HepG2 (cell line): ENCODE measurements around the gene UFL1. TPM values are rescaled to one million over a fixed set of nuclear protein-coding genes. Genes with fewer than 3 reads are reported as not detected.

Experiments used
- ATAC-seq: fragments of 200-7000 bp; cut with Tn5 transposase; 3 replicates; pipeline ENCODE4 v1.9.1; 2020; ENCODE audit warnings: mild to moderate bottlenecking, moderate library complexity
- BruUV-seq: library from RNA; stranded (reverse); fragments of 400-500 nt; replicated peaks from 2 replicates; lab custom pipeline; 2021; lab: Mats Ljungman, UMichigan
- CTCF ChIA-PET: fragments of 300-600 bp; formaldehyde crosslinking; extraction: SDS; loops from one replicate; lab custom pipeline; 2021; ENCODE audit warnings: low total read pairs, inconsistent platforms, low intra/inter-chr PET ratio; lab: Yijun Ruan, JAX
- POLR2A ChIA-PET: fragments of 350-600 bp; sonication (Branson Sonifier 250); formaldehyde crosslinking; loops from one replicate; lab custom pipeline; 2020; ENCODE audit warnings: antibody characterized with exemption, inconsistent platforms; lab: Yijun Ruan, JAX
- DNase-seq: peaks from one replicate; pipeline ENCODE4 v3.0.0-alpha.2; 2015; ENCODE audit warnings: low spot score
- FAIRE-seq: peaks from 3 replicates; lab custom pipeline; 2011; peaks lifted over from hg19 to GRCh38; lab: Jason Lieb, UNC
- H2AFZ ChIP-seq: one replicate; pipeline ENCODE4 v1.6.1; 2011; ENCODE audit warnings: low read length, inconsistent platforms
- H3K27ac ChIP-seq: fragments of 300-600 bp; 3 replicates; pipeline ENCODE4 v1.8.0; 2011; ENCODE audit warnings: mixed run types, mild to moderate bottlenecking, mixed read lengths, low read length, inconsistent platforms; ENCODE audit not compliant: insufficient read depth; ENCODE audit errors: extremely low read length
- H3K27me3 ChIP-seq, 2 experiments: fragments of 200-600 bp in 1 of 2; 2 replicates in 1 of 2; 3 replicates in 1 of 2; pipeline versions ENCODE4 v1.6.0 to v1.8.0; 2011; ENCODE audit warnings: low read length in 2 of 2, mild to moderate bottlenecking in 2 of 2, moderate library complexity in 2 of 2, inconsistent platforms in 1 of 2; ENCODE audit not compliant: insufficient read depth in 2 of 2, control insufficient read depth in 1 of 2
- H3K36me3 ChIP-seq, 2 experiments: fragments of 200-600 bp in 1 of 2; replicated peaks in 1 of 2; 2 replicates in 1 of 2; 3 replicates in 1 of 2; pipeline versions ENCODE4 v1.5.1 to v1.8.0; 2011; ENCODE audit warnings: low read length in 2 of 2, inconsistent platforms in 1 of 2; ENCODE audit not compliant: insufficient read depth in 2 of 2, control insufficient read depth in 1 of 2
- H3K4me1 ChIP-seq: 2 replicates; pipeline ENCODE4 v1.5.1; 2012; ENCODE audit warnings: low read length, inconsistent platforms; ENCODE audit not compliant: insufficient read depth
- H3K4me2 ChIP-seq: 2 replicates; pipeline ENCODE4 v1.6.0; 2011; ENCODE audit warnings: low read depth, low read length, inconsistent platforms
- H3K4me3 ChIP-seq, 3 experiments: fragments of 200-600 bp in 1 of 3; sonication (generic), shearing (Covaris generic) in 1 of 3; replicated peaks in 1 of 3; 2 replicates each; pipeline ENCODE4 v1.5.1; 2011 to 2016; ENCODE audit warnings: low read length in 3 of 3, inconsistent platforms in 2 of 3, low read depth in 2 of 3, mild to moderate bottlenecking in 2 of 3, control low read depth in 1 of 3, mixed read lengths in 1 of 3; ENCODE audit not compliant: insufficient read depth in 1 of 3
- H3K79me2 ChIP-seq: one replicate; pipeline ENCODE4 v1.6.1; 2011; ENCODE audit warnings: low read length, inconsistent platforms; ENCODE audit not compliant: insufficient read depth
- H3K9ac ChIP-seq: 2 replicates; pipeline ENCODE4 v1.6.0; 2011; ENCODE audit warnings: mild to moderate bottlenecking, low read depth, low read length, inconsistent platforms; ENCODE audit not compliant: insufficient read depth
- H3K9me3 ChIP-seq: 2 replicates; pipeline ENCODE4 v1.5.1; 2012; ENCODE audit warnings: mild to moderate bottlenecking, low read length
- H4K20me1 ChIP-seq: 2 replicates; pipeline ENCODE4 v1.6.0; 2011; ENCODE audit warnings: inconsistent platforms, mild to moderate bottlenecking, low read length, moderate library complexity; ENCODE audit not compliant: insufficient read depth
- EHMT2 ChIP-seq: fragments of 200-600 bp; sonication (generic); IDR thresholded peaks from 2 replicates; pipeline ENCODE4 v1.7.0; 2017; ENCODE audit warnings: antibody characterized with exemption, low read depth, low read length, borderline replicate concordance
- EZH2 ChIP-seq: conservative IDR thresholded peaks from 2 replicates; pipeline ENCODE4 v1.6.1; 2012; ENCODE audit warnings: mild to moderate bottlenecking, low read depth, low read length, moderate library complexity
- HMGXB3 ChIP-seq: sonication (generic); formaldehyde crosslinking; IDR thresholded peaks from 2 replicates; pipeline ENCODE4 v1.4.0; 2020; ENCODE audit warnings: missing genetic modification reagents, borderline replicate concordance
- KDM5B ChIP-seq: sonication (generic); formaldehyde crosslinking; IDR thresholded peaks from 2 replicates; pipeline ENCODE4 v1.4.0; 2020; ENCODE audit warnings: missing genetic modification reagents, mild to moderate bottlenecking, borderline replicate concordance
- NFE2L2 ChIP-seq: fragments of 150-350 bp; IDR thresholded peaks from 2 replicates; pipeline ENCODE4 v1.6.1; 2014; ENCODE audit warnings: low read length
- SALL2 ChIP-seq: sonication (generic); formaldehyde crosslinking; IDR thresholded peaks from 2 replicates; pipeline ENCODE4 v1.8.1; 2023; ENCODE audit warnings: mild to moderate bottlenecking, missing genetic modification reagents, inconsistent platforms
- SP1 ChIP-seq, 2 experiments: fragments of 450-650 bp in 1 of 2; sonication (generic) in 1 of 2; formaldehyde crosslinking in 1 of 2; IDR thresholded peaks; 2 replicates each; pipeline versions ENCODE4 v1.4.0 to v1.6.1; 2016 to 2020; ENCODE audit warnings: missing genetic modification reagents in 1 of 2
- TBL1XR1 ChIP-seq: fragments of 150-350 bp; IDR thresholded peaks from 2 replicates; pipeline ENCODE4 v1.6.1; 2014; ENCODE audit warnings: borderline replicate concordance, low read length; ENCODE audit not compliant: partially characterized antibody
- ZNF235 ChIP-seq: sonication (generic); formaldehyde crosslinking; IDR thresholded peaks from 2 replicates; pipeline ENCODE4 v1.8.1; 2023; ENCODE audit warnings: mild to moderate bottlenecking, missing genetic modification reagents, borderline replicate concordance
- ZNF24 ChIP-seq: fragments of 450-650 bp; IDR thresholded peaks from 2 replicates; pipeline ENCODE4 v1.6.1; 2017; ENCODE audit warnings: antibody characterized with exemption, mild to moderate bottlenecking
- ZNF770 ChIP-seq: sonication (generic); formaldehyde crosslinking; IDR thresholded peaks from 2 replicates; pipeline ENCODE4 v1.5.0; 2020; ENCODE audit warnings: mild to moderate bottlenecking, missing genetic modification reagents
- ZNF780A ChIP-seq: sonication (generic); formaldehyde crosslinking; IDR thresholded peaks from 2 replicates; pipeline ENCODE4 v1.8.0; 2022; ENCODE audit warnings: mild to moderate bottlenecking, missing genetic modification reagents, moderate library complexity
- WGBS: methylation state at CpG from one replicate; pipeline ENCODE4 v1.1.6; 2017; ENCODE audit warnings: low lambda C conversion rate; 5-methylcytosine and 5-hydroxymethylcytosine counted together
- in situ Hi-C: cut with HindIII; loops from 2 replicates; pipeline ENCODE4 v1.10.0; 2017; ENCODE audit warnings: low pct_unique_long_range_greater_than_20kb; ENCODE audit not compliant: extremely low pct_ligation_motif_present
- intact Hi-C: fragments of 100-400 bp; cut with micrococcal nuclease; formaldehyde crosslinking; loops from one replicate; pipeline ENCODE4 v1.10.0; 2022; ENCODE audit not compliant: unreplicated experiment
- polyA plus RNA-seq, 8 experiments: library from polyadenylated mRNA; depleted of rRNA in 3 of 8; stranded (reverse) in 7 of 8; unstranded in 1 of 8; fragments of >200 nt; fragmentation: Illumina TruSeq in 4 of 8; extraction: Trizol in 4 of 8; gene quantifications; 2 replicates each; pipeline versions ENCODE4 v1.2.1 to v1.2.3, GENCODE V29; 2011 to 2016; ENCODE audit warnings: low read depth in 4 of 8, missing spikeins in 1 of 8, mixed read lengths in 1 of 8; ENCODE audit not compliant: insufficient read depth in 1 of 8
- total RNA-seq, 5 experiments: library from RNA; depleted of rRNA; stranded (reverse); fragments of >200 nt; fragmentation: Illumina TruSeq; extraction: Trizol; gene quantifications; 2 replicates each; pipeline ENCODE4 v1.2.3, GENCODE V29; 2016; ENCODE audit warnings: low read depth in 1 of 5
- TF ChIP-seq, protein P1 (sequence below): IDR thresholded peaks from 2 replicates; pipeline ENCODE4 v1.6.1; 2016; ENCODE audit warnings: missing compliant biosample characterization, missing genetic modification reagents, borderline replicate concordance
- TF ChIP-seq, protein P2 (sequence below): sonication (generic); formaldehyde crosslinking; IDR thresholded peaks from 2 replicates; pipeline ENCODE4 v1.4.0; 2020; ENCODE audit warnings: mild to moderate bottlenecking, missing genetic modification reagents
- TF ChIP-seq, protein P3 (sequence below): sonication (generic); formaldehyde crosslinking; conservative IDR thresholded peaks from 2 replicates; pipeline ENCODE4 v1.8.0; 2022; ENCODE audit warnings: low read depth, missing genetic modification reagents

The UFL1 gene
- total and polyA plus RNA-seq, 2 of the 13 experiments (the other 11 are each of a cell fraction or from before 2014, with no cell fraction given): 8.8 to 24.7 TPM

- Histone ChIP-seq H3K4me1 (no peaks in the 10 kb centered on the region), H3K4me2 (no peak overlapping the region), H3K79me2 (no peaks in the 10 kb centered on the region), H3K4me3 (no peak overlapping the region), H3K9ac (no peak overlapping the region), H2AFZ (no peak overlapping the region), H4K20me1 (no peaks in the 10 kb centered on the region), H3K27me3 (no peaks in the 10 kb centered on the region), H3K9me3 (no peaks in the 10 kb centered on the region), H3K36me3 (peaks cover 7 to 59% of the 10 kb centered on the region in 2 experiments), H3K27ac (no peak overlapping the region)
- WGBS: 97% methylated on average over 1 of the region's 1 CpG
- in situ Hi-C loops: no loop called here
- BruUV-seq: no TSS peak
- POLR2A ChIA-PET: interaction anchor here (1.2 kb wide), 1 partner anchor 10 kb away, joined by 4 read pairs; the partner anchor contains the start of gene UFL1
- FAIRE-seq: no peak
- CTCF ChIA-PET: no interaction called here
- ATAC-seq: no peak
- no peak for DNase-seq
- intact Hi-C loops: no loop called here
- TF ChIP-seq, protein P1, sequence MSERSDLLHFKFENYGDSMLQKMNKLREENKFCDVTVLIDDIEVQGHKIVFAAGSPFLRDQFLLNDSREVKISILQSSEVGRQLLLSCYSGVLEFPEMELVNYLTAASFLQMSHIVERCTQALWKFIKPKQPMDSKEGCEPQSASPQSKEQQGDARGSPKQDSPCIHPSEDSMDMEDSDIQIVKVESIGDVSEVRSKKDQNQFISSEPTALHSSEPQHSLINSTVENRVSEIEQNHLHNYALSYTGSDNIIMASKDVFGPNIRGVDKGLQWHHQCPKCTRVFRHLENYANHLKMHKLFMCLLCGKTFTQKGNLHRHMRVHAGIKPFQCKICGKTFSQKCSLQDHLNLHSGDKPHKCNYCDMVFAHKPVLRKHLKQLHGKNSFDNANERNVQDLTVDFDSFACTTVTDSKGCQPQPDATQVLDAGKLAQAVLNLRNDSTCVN (CRISPR knock-in tag): no peak
- TF ChIP-seq ZNF780A (no peak), EZH2 (no peak), ZNF24 (no peak), TBL1XR1 (no peak), NFE2L2 (no peak), EHMT2 (no peak), ZNF770 (CRISPR knock-in tag) (no peak), ZNF235 (no peak), SALL2 (CRISPR knock-in tag) (no peak), KDM5B (no peak), SP1 (IDR thresholded peaks at IDR 0.05) (no peak), SP1 (CRISPR knock-in tag; IDR thresholded peaks at IDR 0.05) (no peak), HMGXB3 (CRISPR knock-in tag) (no peak)
- TF ChIP-seq, protein P2, sequence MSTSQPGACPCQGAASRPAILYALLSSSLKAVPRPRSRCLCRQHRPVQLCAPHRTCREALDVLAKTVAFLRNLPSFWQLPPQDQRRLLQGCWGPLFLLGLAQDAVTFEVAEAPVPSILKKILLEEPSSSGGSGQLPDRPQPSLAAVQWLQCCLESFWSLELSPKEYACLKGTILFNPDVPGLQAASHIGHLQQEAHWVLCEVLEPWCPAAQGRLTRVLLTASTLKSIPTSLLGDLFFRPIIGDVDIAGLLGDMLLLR (CRISPR knock-in tag): no peak
- TF ChIP-seq, protein P3, sequence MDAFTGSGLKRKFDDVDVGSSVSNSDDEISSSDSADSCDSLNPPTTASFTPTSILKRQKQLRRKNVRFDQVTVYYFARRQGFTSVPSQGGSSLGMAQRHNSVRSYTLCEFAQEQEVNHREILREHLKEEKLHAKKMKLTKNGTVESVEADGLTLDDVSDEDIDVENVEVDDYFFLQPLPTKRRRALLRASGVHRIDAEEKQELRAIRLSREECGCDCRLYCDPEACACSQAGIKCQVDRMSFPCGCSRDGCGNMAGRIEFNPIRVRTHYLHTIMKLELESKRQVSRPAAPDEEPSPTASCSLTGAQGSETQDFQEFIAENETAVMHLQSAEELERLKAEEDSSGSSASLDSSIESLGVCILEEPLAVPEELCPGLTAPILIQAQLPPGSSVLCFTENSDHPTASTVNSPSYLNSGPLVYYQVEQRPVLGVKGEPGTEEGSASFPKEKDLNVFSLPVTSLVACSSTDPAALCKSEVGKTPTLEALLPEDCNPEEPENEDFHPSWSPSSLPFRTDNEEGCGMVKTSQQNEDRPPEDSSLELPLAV: no peak
Measured at GRCh38 chr6:96532399-96532798, 10.8 kb downstream of the UFL1 start.
